HCT116 (cell line): ENCODE results near the gene NRAP. TPM values are rescaled to one million over a fixed set of nuclear protein-coding genes. Genes with fewer than 3 reads are reported as not detected.

Experiments used
- ATAC-seq: fragments of 200-7000 bp; cut with Tn5 transposase; 2 replicates; pipeline ENCODE4 v1.9.1; 2020; ENCODE audit warnings: mild to moderate bottlenecking, moderate library complexity
- BruUV-seq: library from RNA; stranded (reverse); fragments of 400-500 nt; replicated peaks from 2 replicates; lab custom pipeline; 2021; lab: Mats Ljungman, UMichigan
- CTCF ChIA-PET: fragments of 300-600 bp; sonication (Branson Sonifier 250); formaldehyde crosslinking; loops from one replicate; lab custom pipeline; 2021; ENCODE audit warnings: antibody characterized with exemption; lab: Charles Lee
- POLR2A ChIA-PET: fragments of 300-600, 350-600 bp; sonication (Branson Sonifier 250); formaldehyde crosslinking; loops from one replicate; lab custom pipeline; 2021; ENCODE audit warnings: antibody characterized with exemption; lab: Charles Lee
- RAD21 ChIA-PET, 2 experiments: fragments of 300-600 bp; sonication (Branson Sonifier 250); formaldehyde crosslinking; loops; one replicate each; lab custom pipeline; 2023; ENCODE audit warnings: low total read pairs in 2 of 2; ENCODE audit not compliant: uncharacterized antibody in 2 of 2, unreplicated experiment in 2 of 2, low non-redundant PET in 1 of 2; lab: Charles Lee
- DNase-seq: peaks from one replicate; pipeline ENCODE4 v3.0.0-alpha.2; 2010; ENCODE audit warnings: low read depth, low spot score
- H2AFZ ChIP-seq: fragments of 200-600 bp; shearing (Covaris generic), sonication (generic); 2 replicates; pipeline ENCODE4 v1.6.1; 2017; ENCODE audit warnings: low read depth, mixed run types, mixed read lengths, antibody characterized with exemption, low read length; ENCODE audit not compliant: poor library complexity, severe bottlenecking
- H3K27ac ChIP-seq: 2 replicates; pipeline ENCODE4 v1.5.1; 2012; ENCODE audit warnings: low read depth, low read length
- H3K27me3 ChIP-seq: fragments of 200-600 bp; sonication (generic); 2 replicates; pipeline ENCODE4 v1.6.1; 2016; ENCODE audit warnings: mixed run types, low read length, mixed read lengths; ENCODE audit not compliant: insufficient read depth
- H3K36me3 ChIP-seq, 2 experiments: fragments of 200-500 bp in 1 of 2; fragments of 200-600 bp in 1 of 2; sonication (Bioruptor generic) in 1 of 2; sonication (generic) in 1 of 2; 2 replicates each; pipeline versions ENCODE4 v1.5.1 to v1.6.1; 2014 to 2016; ENCODE audit warnings: low read length in 2 of 2, inconsistent platforms in 1 of 2, mixed read lengths in 1 of 2, mixed run types in 1 of 2; ENCODE audit not compliant: insufficient read depth in 2 of 2, control insufficient read depth in 1 of 2
- H3K4me1 ChIP-seq, 2 experiments: fragments of 200-600 bp in 1 of 2; sonication (generic) in 1 of 2; 2 replicates each; pipeline versions ENCODE4 v1.5.1 to v1.6.1; 2012 to 2017; ENCODE audit warnings: low read length in 2 of 2, inconsistent platforms in 1 of 2, mild to moderate bottlenecking in 1 of 2, mixed read lengths in 1 of 2, mixed run types in 1 of 2, moderate library complexity in 1 of 2; ENCODE audit not compliant: insufficient read depth in 2 of 2, control insufficient read depth in 1 of 2
- H3K4me2 ChIP-seq: fragments of 200-600 bp; sonication (generic); 2 replicates; pipeline ENCODE4 v1.6.1; 2017; ENCODE audit warnings: mixed run types, low read length, mixed read lengths
- H3K4me3 ChIP-seq, 2 experiments: fragments of 200-600 bp in 1 of 2; sonication (generic) in 1 of 2; replicated peaks in 1 of 2; 2 replicates each; pipeline ENCODE4 v1.5.1; 2011 to 2016; ENCODE audit warnings: low read length in 2 of 2, control low read depth in 1 of 2, low read depth in 1 of 2, mild to moderate bottlenecking in 1 of 2, mixed read lengths in 1 of 2, mixed run types in 1 of 2
- H3K79me2 ChIP-seq: fragments of 200-600 bp; sonication (generic); 2 replicates; pipeline ENCODE4 v1.6.1; 2017; ENCODE audit warnings: mild to moderate bottlenecking, mixed run types, low read length, moderate library complexity, mixed read lengths; ENCODE audit not compliant: insufficient read depth
- H3K9ac ChIP-seq: fragments of 200-600 bp; sonication (generic); 2 replicates; pipeline ENCODE4 v1.6.1; 2016; ENCODE audit warnings: low read length, mixed read lengths
- H3K9me2 ChIP-seq: fragments of 200-600 bp; sonication (generic), shearing (Covaris generic); 2 replicates; pipeline ENCODE4 v1.6.1; 2017; ENCODE audit warnings: mixed run types, mild to moderate bottlenecking, moderate library complexity; ENCODE audit not compliant: insufficient read depth
- H3K9me3 ChIP-seq, 2 experiments: fragments of 200-500 bp in 1 of 2; fragments of 200-600 bp in 1 of 2; sonication (Bioruptor generic) in 1 of 2; sonication (generic) in 1 of 2; 2 replicates each; pipeline ENCODE4 v1.6.1; 2014 to 2017; ENCODE audit warnings: low read length in 2 of 2, mixed read lengths in 2 of 2, inconsistent platforms in 1 of 2, low read depth in 1 of 2, mild to moderate bottlenecking in 1 of 2, mixed run types in 1 of 2, moderate library complexity in 1 of 2; ENCODE audit not compliant: control insufficient read depth in 1 of 2, insufficient read depth in 1 of 2
- H4K20me1 ChIP-seq: fragments of 200-600 bp; sonication (generic), shearing (Covaris generic); 2 replicates; pipeline ENCODE4 v1.6.1; 2017; ENCODE audit warnings: mixed run types, mild to moderate bottlenecking, moderate library complexity; ENCODE audit not compliant: insufficient read depth
- CBX3 ChIP-seq: IDR thresholded peaks from 2 replicates; pipeline ENCODE4 v1.6.1; 2012; ENCODE audit warnings: low read depth
- CEBPB ChIP-seq: IDR thresholded peaks from 2 replicates; pipeline ENCODE4 v1.6.1; 2012; ENCODE audit warnings: low read depth
- ELF1 ChIP-seq: IDR thresholded peaks from 2 replicates; pipeline ENCODE4 v1.6.1; 2012; ENCODE audit warnings: low read depth, borderline replicate concordance
- EZH2phosphoT487 ChIP-seq: fragments of 200-600 bp; IDR thresholded peaks from 2 replicates; pipeline ENCODE4 v1.6.1; 2018; ENCODE audit warnings: antibody characterized with exemption, borderline replicate concordance
- FOSL1 ChIP-seq: IDR thresholded peaks from 2 replicates; pipeline ENCODE4 v1.6.1; 2012; ENCODE audit warnings: low read depth
- POLR2A ChIP-seq: IDR thresholded peaks from 2 replicates; pipeline ENCODE4 v1.7.0; 2011; ENCODE audit warnings: borderline replicate concordance; ENCODE audit not compliant: insufficient read depth, insufficient read length; ENCODE audit errors: extremely low read depth
- RAD21 ChIP-seq: IDR thresholded peaks from 2 replicates; pipeline ENCODE4 v1.6.1; 2012; ENCODE audit warnings: low read depth, mild to moderate bottlenecking
- SIN3A ChIP-seq: IDR thresholded peaks from 2 replicates; pipeline ENCODE4 v1.6.1; 2012; ENCODE audit warnings: low read depth
- SRF ChIP-seq: IDR thresholded peaks from 2 replicates; pipeline ENCODE4 v1.6.1; 2012; ENCODE audit warnings: low read depth
- TCF7L2 ChIP-seq: IDR thresholded peaks from 2 replicates; pipeline ENCODE4 v1.7.0; 2011; ENCODE audit warnings: borderline replicate concordance, inconsistent platforms; ENCODE audit not compliant: insufficient read depth, insufficient read length; ENCODE audit errors: extremely low read depth
- ZBTB33 ChIP-seq: IDR thresholded peaks from 2 replicates; pipeline ENCODE4 v1.6.1; 2011; ENCODE audit warnings: mild to moderate bottlenecking, low read length, moderate library complexity; ENCODE audit not compliant: insufficient replicate concordance; ENCODE audit errors: extremely low read depth
- ZFX ChIP-seq: fragments of 450-650 bp; IDR thresholded peaks from 2 replicates; pipeline ENCODE4 v1.6.1; 2017
- intact Hi-C: fragments of 100-400 bp; cut with micrococcal nuclease; formaldehyde crosslinking; loops from 2 replicates; pipeline ENCODE4 v1.10.0; 2022
- total RNA-seq: library from RNA; stranded (reverse); gene quantifications from one replicate; pipeline ENCODE4 v1.2.1, GENCODE V29; 2021; ENCODE audit not compliant: unreplicated experiment

The NRAP gene
- total RNA-seq, 1 experiment from 2014 or later = not detected

GRCh38 chr10:113585949-113586348, 77.9 kb downstream of the NRAP start:
- intact Hi-C loops = no loop called here
- DNase-seq = no peak

More at GRCh38 chr10:113585949-113586348, 77.9 kb downstream of the NRAP start:
- TF ChIP-seq CBX3 = no peak; the same call in 1 of the 2 replicates
- no peak for TF ChIP-seq TCF7L2
- TF ChIP-seq POLR2A = no peak
- no peak for TF ChIP-seq EZH2phosphoT487
- no peak for TF ChIP-seq ELF1
- no peak for TF ChIP-seq SRF
- TF ChIP-seq ZFX = no peak
- no peak for TF ChIP-seq CEBPB
- no peak for TF ChIP-seq SIN3A
- TF ChIP-seq RAD21 = no peak
- no peak for TF ChIP-seq FOSL1
- TF ChIP-seq ZBTB33 = no peak
- Histone ChIP-seq H2AFZ (no peak overlapping the region), H3K9me2 (no peaks in the 10 kb centered on the region), H3K4me1 (peaks cover 6 to 11% of the 10 kb centered on the region in 2 experiments; a peak in 3 of 4 replicates), H3K4me2 (peak overlapping the region; percentile 10; the same call in 1 of the 2 replicates), H3K9ac (no peak overlapping the region), H3K4me3 (no peak overlapping the region), H3K36me3 (no peaks in the 10 kb centered on the region), H3K27ac (no peak overlapping the region), H3K27me3 (peaks cover 24% of the 10 kb centered on the region), H3K79me2 (no peaks in the 10 kb centered on the region), H4K20me1 (no peaks in the 10 kb centered on the region), H3K9me3 (no peaks in the 10 kb centered on the region)
- ATAC-seq = peak; percentile 86
- ChIA-PET CTCF (no interaction called here), POLR2A (no interaction called here), RAD21 (no interaction called here)
- BruUV-seq = no TSS peak
